Mammary epithelial cell (primary cell): ENCODE data around the gene C7orf33.

Experiments used
- CTCF ChIP-seq, 2 donors: IDR thresholded peaks in 1 of 2; conservative IDR thresholded peaks in 1 of 2; 2 replicates each; pipeline ENCODE4 v1.5.1; 2011 to 2012; ENCODE audit warnings: inconsistent platforms in 2 of 2, low read length in 2 of 2, mild to moderate bottlenecking in 2 of 2, control low read depth in 1 of 2, low read depth in 1 of 2; ENCODE audit not compliant: insufficient read depth in 1 of 2; ENCODE audit errors: extremely low read depth in 1 of 2
- EZH2 ChIP-seq: IDR thresholded peaks from 2 replicates; pipeline ENCODE4 v1.6.1; 2012; ENCODE audit warnings: low read length, inconsistent platforms, borderline replicate concordance

GRCh38 chr7:148637094-148637493 is 46.5 kb downstream of the C7orf33 start:
- TF ChIP-seq CTCF (conservative IDR thresholded peaks at IDR 0.05 in 1 of 2, IDR thresholded peaks at IDR 0.05 in 1 of 2; ENCODE audit: extremely low read depth in 1 of 2, insufficient read depth in 1 of 2, low read depth in 1 of 2, low read length in 2 of 2) (no peak), EZH2 (no peak)
